ENCODE results near the gene TLCD1.

- TF ChIP-seq POLR2AphosphoS5 (IDR thresholded peaks at IDR 0.05; ENCODE audit: low read depth, low read length) (no peak), SIN3A (IDR thresholded peaks at IDR 0.05; ENCODE audit: borderline replicate concordance, low read depth, low read length) (no peak), REST (IDR thresholded peaks at IDR 0.05; ENCODE audit: low read depth, low read length) (no peak), CTCF (IDR thresholded peaks at IDR 0.05) (no peak), YY1 (IDR thresholded peaks at IDR 0.05; ENCODE audit: low read depth) (no peak), GABPA (IDR thresholded peaks at IDR 0.05; ENCODE audit: low read depth) (no peak), RAD21 (IDR thresholded peaks at IDR 0.05; ENCODE audit: low read length) (no peak), EP300 (IDR thresholded peaks at IDR 0.05; ENCODE audit: borderline replicate concordance in 1 of 2, low read depth in 1 of 2, low read length in 1 of 2) (no peak)
Observed at GRCh38 chr17:28747801-28748750, 22.0 kb upstream of the TLCD1 start.

All from SK-N-SH (cell line).